Stimulated activated naive CD8-positive, alpha-beta T cell treated with anti-CD3 and anti-CD28 coated beads, Interleukin-15, Interleukin-2, amounts not matched to agents 100 U/mL and 50 U/mL, for 24 hours (primary cell): ENCODE results near the gene C6orf15.

ENCODE experiments used
- ATAC-seq: fragments of 150-1000 bp; cut with Tn5 transposase; one replicate; pipeline ENCODE4 v1.10.0; 2021
- DNase-seq: peaks from one replicate; pipeline ENCODE4 v3.0.0; 2021

C6orf15 gene

GRCh38 chr6:31107052-31107451, 5.3 kb downstream of the C6orf15 start:
- ATAC-seq: no peak
- no peak for DNase-seq

DNA sequence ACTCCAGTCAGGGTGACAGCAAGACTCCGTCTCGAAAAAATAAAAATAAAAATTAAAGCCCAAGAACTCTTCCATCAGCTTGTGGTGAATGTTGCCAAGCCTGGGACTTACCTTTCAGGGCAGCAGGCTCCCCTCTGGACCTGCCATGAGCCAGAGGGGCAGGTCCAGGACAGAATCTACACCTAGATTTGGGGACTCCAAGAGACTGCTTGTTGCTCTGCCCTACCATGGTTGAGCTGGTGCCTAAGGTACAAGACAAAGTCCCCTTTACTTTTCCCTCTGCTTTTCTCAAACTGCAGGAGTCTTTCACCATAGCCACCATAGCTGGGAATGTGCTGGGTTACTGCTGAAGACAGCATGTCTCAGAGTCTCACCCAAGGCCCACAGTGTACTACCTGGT, 9.2 kb downstream of the C6orf15 start:
- no peak for DNase-seq

GRCh38 chr6:31098449-31098938, 13.9 kb downstream of the C6orf15 start:
- ATAC-seq (no peak), DNase-seq (no peak)

More for the DNA sequence above, 9.2 kb downstream of the C6orf15 start:
- no peak for ATAC-seq

- ATAC-seq (no peak), DNase-seq (no peak)
These were observed 15.7 kb downstream of the C6orf15 start for GRCh38 chr6:31096656-31097055.

GRCh38 chr6:31096215-31096614, 16.2 kb downstream of the C6orf15 start:
- no peak for DNase-seq
- ATAC-seq: no peak

DNA sequence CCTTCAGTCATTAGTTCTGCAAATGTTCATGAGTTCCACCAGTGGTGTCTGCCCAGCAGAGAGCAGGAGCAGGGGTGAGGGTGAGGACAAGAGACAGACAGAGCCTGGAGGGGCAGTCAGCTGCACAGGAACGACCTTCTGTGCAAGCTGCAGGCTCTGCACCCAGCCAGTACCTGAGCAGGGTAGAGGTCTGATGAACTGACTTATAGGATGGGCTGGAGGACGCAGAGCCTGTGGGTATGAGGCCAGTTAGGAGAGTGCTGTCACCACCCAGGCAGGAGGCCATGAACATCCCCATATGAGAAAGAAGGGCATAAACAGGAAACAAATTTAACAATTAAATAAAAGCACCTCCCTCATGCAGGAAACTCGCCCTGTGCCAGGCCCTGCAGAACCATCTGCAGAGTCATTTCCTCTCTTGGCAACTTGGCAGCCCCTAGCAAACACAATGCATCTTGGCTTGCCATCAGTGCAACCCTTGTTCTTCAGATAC, 17.9 kb downstream of the C6orf15 start:
- peak; percentile 20 for DNase-seq
- ATAC-seq: peak; percentile 28

DNA sequence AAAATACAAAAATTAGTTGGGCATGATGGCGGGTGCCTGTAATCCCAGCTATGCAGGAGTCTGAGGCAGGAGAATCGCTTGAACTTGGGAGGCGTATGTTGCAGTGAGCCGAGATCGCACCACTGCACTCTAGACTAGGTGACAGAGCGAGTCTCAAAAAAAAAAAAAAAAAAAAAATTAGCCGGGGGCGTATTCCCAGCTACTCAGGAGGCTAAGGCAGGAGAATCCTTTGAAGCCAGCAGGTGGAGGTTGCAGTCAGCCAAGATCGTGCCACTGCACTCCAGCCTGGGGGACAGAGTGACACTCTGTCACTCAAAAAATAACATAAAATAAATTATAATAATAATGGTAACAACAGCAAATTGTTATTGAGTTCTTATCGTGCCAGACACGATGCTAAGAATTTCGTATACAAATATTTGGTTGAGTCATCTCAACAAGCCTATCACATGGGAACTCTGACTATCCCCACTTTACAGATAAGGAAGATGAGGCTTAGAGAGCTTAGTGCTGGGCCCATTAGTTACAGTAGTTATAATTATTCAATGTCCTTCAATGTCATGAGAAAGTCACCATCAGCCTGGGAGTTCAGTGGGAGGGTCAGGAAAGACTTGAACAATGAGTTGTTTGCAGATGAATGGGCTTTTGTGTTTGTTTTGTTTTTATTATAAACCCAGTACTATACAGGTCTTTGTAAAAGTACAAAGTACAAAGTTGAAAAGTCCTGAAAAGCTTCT, 19.4 kb downstream of the C6orf15 start:
- ATAC-seq (no peak), DNase-seq (no peak)

DNA sequence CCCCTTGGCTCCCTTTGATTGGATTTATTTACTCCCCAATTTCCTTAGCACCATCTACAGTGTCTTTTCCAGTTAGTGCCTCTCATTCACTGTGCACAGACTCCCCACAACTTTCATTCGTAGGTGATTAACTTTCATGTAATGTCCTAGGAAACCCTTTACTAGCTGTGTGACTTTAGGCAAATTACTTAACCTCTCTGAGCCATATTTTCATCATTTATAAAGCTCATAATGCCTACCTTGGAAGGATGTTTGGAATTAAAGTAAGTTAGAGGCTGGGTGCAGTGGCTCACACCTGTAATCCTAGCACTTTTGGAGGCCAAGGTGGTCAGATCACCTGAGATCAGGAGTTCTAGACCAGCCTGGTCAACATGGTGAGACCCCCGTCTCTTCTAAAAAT, 20.1 kb downstream of the C6orf15 start:
- no peak for ATAC-seq

GRCh38 chr6:31091680-31092079, 20.7 kb downstream of the C6orf15 start:
- ATAC-seq (no peak), DNase-seq (no peak)

More for the DNA sequence above, 20.1 kb downstream of the C6orf15 start:
- DNase-seq: no peak

DNA sequence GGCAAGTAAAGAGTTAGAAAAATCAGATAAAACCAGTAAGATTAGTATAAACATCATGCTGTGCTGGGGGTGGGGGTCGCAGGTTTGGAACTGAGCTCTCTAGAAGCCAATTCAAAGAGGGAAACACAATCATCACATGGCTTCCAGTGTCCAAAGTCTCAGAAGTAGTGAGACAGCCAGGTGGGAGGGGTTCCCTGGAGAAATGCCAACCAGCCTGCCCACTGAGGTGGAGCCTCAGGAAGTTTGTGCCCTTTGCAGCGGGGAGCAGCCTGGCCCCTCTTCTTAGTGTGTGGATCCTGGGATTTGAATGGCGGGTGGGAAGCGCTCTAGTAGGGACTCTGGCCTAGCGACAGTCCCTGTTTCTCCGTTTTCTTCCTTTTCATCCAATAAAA, 21.4 kb downstream of the C6orf15 start:
- no peak for ATAC-seq
- no peak for DNase-seq

DNA sequence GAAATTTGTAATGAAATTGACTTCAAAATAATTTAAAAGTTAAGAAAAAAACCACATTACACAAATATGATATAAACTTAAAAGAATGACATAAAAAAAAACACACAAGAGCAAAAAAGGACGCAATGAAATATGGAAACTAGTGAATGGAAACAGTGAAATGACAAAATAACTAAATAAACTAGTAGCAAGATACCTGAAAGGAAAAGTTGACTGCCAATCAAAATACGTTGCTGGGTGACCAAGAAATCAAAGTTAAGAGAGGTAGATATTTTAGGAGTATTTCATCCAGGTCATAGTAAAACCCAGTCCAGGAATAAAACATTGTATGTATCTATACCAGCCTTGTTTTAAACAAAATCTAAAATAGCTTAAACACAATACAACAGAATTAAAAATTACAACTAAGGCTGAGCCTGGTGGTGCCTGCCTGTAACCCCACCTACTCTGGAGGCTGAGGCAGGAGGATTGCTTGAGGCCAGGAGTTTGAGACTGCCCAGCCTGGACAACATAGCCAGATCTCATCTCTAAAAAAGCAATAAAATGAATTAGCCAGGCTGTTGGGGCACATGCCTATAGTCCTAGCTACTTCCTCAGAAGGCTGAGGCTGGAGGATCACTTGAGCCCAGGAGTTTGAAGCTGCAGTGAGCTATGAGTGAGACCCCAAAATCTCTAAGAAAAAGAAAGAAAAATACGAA, 22.0 kb downstream of the C6orf15 start:
- ATAC-seq: no peak
- DNase-seq: no peak

- DNase-seq (peak; percentile 93), ATAC-seq (peak; percentile 98)
These were observed 24.8 kb downstream of the C6orf15 start for GRCh38 chr6:31087494-31088089.

DNA sequence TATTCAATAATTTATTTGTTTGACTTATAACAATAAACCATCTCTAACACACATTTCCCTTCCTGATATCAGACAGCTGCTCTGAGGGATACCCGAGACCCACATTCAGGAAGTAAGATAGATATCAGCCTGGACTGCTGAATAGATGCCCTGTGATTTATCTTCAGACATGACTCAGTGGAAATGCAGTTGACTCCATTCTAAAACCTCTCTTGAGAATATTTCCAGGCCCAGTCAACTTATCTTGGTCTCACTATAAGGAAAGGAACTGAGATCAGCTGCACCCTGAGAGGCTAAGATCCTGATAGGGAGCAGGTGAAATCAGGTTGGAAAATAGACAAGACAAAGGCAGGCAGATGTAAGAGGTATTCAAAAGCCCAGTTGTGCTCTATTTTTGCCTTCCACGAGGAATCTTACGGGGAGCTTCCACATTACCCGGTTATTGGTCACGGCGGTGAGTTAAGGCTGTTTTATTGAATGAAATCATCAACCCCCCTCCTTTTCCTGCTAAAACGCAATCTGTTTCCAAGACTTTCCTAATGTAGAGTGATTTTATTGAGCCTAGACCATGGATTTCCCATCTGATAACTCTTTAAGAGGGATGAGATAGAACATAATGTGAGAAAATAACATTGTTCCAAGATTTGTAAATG, 25.5 kb downstream of the C6orf15 start:
- no peak for ATAC-seq
- DNase-seq: no peak

GRCh38 chr6:31083742-31084354, 28.5 kb downstream of the C6orf15 start:
- DNase-seq (peak; percentile 55), ATAC-seq (no peak)

GRCh38 chr6:31081872-31082271, 30.5 kb downstream of the C6orf15 start:
- DNase-seq: no peak
- ATAC-seq: no peak

- ATAC-seq (peak; percentile 89), DNase-seq (peak; percentile 78)
These were observed 32.6 kb downstream of the C6orf15 start for GRCh38 chr6:31079656-31080261.

DNA sequence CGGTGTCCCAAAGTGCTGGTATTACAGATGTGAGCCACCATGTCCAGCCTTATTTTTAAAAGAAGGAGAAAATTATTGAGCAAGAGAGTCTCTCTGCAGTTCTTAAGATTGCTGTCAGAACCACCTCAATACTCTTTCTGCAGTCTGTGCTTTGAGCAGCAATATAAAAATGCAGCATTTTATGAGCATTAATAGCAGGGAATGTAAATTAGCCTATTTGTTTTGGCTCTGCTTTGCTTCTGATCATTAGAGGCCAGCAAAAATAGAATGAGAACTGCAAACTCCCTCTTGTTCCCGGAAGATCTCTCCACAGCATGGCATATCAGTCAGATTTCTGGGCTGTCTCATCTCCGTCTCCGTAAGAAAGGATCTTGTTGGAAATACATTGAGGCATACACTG, 35.8 kb downstream of the C6orf15 start:
- no peak for DNase-seq

GRCh38 chr6:31075528-31075927, 36.8 kb downstream of the C6orf15 start:
- ATAC-seq (no peak), DNase-seq (no peak)

More for the DNA sequence above, 35.8 kb downstream of the C6orf15 start:
- no peak for ATAC-seq

GRCh38 chr6:31074401-31074800, 38.0 kb downstream of the C6orf15 start:
- DNase-seq (no peak), ATAC-seq (no peak)

GRCh38 chr6:31070711-31071197, 41.6 kb downstream of the C6orf15 start:
- ATAC-seq: no peak
- no peak for DNase-seq

- peak; percentile 81 for DNase-seq
These were observed 43.6 kb downstream of the C6orf15 start for GRCh38 chr6:31068669-31069340.

More at GRCh38 chr6:31068669-31069340, 43.6 kb downstream of the C6orf15 start:
- ATAC-seq: peak; percentile 97
